HL-60 (cell line): ENCODE results near the gene UBE2QL1.

Source experiments
- DNase-seq, 2 experiments: peaks; one replicate each; pipeline ENCODE4 v3.0.0-alpha.2; 2010 to 2020; ENCODE audit warnings: low read depth in 1 of 2, low spot score in 1 of 2
- H3K27ac ChIP-seq: fragments of 250-450 bp; sonication (Bioruptor Pico); replicated peaks from 2 replicates; pipeline ENCODE4 v1.5.1; 2020; ENCODE audit warnings: mild to moderate bottlenecking, moderate library complexity
- H3K27me3 ChIP-seq: fragments of 250-450 bp; sonication (Bioruptor Pico); 2 replicates; pipeline ENCODE4 v1.5.1; 2021; ENCODE audit warnings: mild to moderate bottlenecking, moderate library complexity; ENCODE audit not compliant: insufficient read depth, poor library complexity, severe bottlenecking
- H3K4me3 ChIP-seq: replicated peaks from 2 replicates; pipeline ENCODE4 v1.5.1; 2011; ENCODE audit warnings: mild to moderate bottlenecking, control low read depth, low read length; ENCODE audit not compliant: insufficient read depth
- GABPA ChIP-seq: IDR thresholded peaks from 2 replicates; pipeline ENCODE4 v1.6.1; 2012; ENCODE audit warnings: low read depth
- POLR2AphosphoS5 ChIP-seq: IDR thresholded peaks from 2 replicates; pipeline ENCODE4 v1.6.1; 2012; ENCODE audit warnings: low read depth
- SPI1 ChIP-seq: IDR thresholded peaks from 2 replicates; pipeline ENCODE4 v1.6.1; 2012; ENCODE audit warnings: low read depth, mild to moderate bottlenecking, borderline replicate concordance
- TF ChIP-seq, protein P1 (sequence below): IDR thresholded peaks from one replicate; pipeline ENCODE4 v1.5.1; 2011; ENCODE audit warnings: low read length, control low read depth, inconsistent platforms; ENCODE audit not compliant: insufficient read depth
- TF ChIP-seq, protein P2 (sequence below): IDR thresholded peaks from 2 replicates; pipeline ENCODE4 v1.6.1; 2012; ENCODE audit warnings: low read depth; ENCODE audit not compliant: insufficient replicate concordance

The UBE2QL1 gene

DNA sequence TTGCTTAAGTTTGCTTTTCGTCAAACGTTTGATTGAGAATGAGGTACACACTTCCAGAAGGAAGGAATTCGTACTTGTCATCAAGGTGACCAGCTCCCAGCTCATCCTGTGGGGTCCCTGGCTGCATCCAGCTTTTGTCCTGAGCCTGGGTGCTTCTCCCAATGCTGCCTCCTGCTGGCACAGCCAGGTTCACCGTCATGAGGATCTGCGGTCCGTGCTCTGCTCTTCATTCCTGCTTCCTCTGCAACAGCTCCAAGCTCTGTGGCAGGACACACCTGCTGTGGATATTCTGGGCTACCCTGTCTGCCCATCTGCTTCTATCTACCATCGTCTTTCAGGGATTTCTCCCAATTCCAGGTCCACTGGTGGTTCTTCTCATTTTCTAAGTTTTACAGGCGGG is 13.3 kb upstream of the UBE2QL1 start:
- no peak overlapping the region for H3K27ac ChIP-seq
- TF ChIP-seq, protein P1, sequence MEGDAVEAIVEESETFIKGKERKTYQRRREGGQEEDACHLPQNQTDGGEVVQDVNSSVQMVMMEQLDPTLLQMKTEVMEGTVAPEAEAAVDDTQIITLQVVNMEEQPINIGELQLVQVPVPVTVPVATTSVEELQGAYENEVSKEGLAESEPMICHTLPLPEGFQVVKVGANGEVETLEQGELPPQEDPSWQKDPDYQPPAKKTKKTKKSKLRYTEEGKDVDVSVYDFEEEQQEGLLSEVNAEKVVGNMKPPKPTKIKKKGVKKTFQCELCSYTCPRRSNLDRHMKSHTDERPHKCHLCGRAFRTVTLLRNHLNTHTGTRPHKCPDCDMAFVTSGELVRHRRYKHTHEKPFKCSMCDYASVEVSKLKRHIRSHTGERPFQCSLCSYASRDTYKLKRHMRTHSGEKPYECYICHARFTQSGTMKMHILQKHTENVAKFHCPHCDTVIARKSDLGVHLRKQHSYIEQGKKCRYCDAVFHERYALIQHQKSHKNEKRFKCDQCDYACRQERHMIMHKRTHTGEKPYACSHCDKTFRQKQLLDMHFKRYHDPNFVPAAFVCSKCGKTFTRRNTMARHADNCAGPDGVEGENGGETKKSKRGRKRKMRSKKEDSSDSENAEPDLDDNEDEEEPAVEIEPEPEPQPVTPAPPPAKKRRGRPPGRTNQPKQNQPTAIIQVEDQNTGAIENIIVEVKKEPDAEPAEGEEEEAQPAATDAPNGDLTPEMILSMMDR = peak; percentile 21
- TF ChIP-seq SPI1 (no peak), GABPA (no peak)
- H3K27me3 ChIP-seq = peaks cover 11% of the 10 kb centered on the region
- DNase-seq = peak in 1 of 2 experiments; percentile 10
- H3K4me3 ChIP-seq = no peak overlapping the region

DNA sequence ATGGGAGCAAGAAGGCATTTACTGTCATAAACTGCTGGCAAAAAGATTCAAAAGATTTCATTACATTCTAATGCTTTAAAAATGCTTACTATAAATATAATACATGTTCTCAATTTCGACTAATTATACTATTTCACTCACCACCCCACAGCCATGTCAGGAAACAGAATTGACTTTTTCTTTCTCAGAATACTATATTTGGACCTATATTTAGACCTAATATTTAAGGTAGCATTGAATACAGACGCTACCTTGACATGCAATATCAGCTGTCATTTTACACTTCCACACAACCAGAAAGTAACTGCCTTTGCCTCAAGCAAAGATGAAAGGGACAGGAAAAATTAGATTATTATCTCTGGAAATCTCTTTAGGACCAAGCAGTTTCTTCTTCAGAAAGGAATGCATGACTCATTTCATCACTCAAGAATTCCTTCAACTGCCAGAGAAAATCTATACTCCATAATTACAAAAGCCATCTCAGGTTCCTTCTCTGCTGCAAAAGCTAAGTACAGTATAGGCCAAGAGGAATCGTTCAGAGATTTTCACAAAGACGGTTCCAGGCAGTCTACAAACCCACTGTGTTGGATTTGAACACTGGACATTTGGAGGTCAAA is 11.8 kb upstream of the UBE2QL1 start:
- peaks cover 11% of the 10 kb centered on the region for H3K27me3 ChIP-seq
- DNase-seq = no peak
- H3K27ac ChIP-seq = no peak overlapping the region
- TF ChIP-seq SPI1 (no peak), GABPA (no peak), POLR2AphosphoS5 (no peak)
- TF ChIP-seq, protein P2, sequence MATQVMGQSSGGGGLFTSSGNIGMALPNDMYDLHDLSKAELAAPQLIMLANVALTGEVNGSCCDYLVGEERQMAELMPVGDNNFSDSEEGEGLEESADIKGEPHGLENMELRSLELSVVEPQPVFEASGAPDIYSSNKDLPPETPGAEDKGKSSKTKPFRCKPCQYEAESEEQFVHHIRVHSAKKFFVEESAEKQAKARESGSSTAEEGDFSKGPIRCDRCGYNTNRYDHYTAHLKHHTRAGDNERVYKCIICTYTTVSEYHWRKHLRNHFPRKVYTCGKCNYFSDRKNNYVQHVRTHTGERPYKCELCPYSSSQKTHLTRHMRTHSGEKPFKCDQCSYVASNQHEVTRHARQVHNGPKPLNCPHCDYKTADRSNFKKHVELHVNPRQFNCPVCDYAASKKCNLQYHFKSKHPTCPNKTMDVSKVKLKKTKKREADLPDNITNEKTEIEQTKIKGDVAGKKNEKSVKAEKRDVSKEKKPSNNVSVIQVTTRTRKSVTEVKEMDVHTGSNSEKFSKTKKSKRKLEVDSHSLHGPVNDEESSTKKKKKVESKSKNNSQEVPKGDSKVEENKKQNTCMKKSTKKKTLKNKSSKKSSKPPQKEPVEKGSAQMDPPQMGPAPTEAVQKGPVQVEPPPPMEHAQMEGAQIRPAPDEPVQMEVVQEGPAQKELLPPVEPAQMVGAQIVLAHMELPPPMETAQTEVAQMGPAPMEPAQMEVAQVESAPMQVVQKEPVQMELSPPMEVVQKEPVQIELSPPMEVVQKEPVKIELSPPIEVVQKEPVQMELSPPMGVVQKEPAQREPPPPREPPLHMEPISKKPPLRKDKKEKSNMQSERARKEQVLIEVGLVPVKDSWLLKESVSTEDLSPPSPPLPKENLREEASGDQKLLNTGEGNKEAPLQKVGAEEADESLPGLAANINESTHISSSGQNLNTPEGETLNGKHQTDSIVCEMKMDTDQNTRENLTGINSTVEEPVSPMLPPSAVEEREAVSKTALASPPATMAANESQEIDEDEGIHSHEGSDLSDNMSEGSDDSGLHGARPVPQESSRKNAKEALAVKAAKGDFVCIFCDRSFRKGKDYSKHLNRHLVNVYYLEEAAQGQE = no peak
- TF ChIP-seq, protein P1 = no peak
- H3K4me3 ChIP-seq = no peak overlapping the region

DNA sequence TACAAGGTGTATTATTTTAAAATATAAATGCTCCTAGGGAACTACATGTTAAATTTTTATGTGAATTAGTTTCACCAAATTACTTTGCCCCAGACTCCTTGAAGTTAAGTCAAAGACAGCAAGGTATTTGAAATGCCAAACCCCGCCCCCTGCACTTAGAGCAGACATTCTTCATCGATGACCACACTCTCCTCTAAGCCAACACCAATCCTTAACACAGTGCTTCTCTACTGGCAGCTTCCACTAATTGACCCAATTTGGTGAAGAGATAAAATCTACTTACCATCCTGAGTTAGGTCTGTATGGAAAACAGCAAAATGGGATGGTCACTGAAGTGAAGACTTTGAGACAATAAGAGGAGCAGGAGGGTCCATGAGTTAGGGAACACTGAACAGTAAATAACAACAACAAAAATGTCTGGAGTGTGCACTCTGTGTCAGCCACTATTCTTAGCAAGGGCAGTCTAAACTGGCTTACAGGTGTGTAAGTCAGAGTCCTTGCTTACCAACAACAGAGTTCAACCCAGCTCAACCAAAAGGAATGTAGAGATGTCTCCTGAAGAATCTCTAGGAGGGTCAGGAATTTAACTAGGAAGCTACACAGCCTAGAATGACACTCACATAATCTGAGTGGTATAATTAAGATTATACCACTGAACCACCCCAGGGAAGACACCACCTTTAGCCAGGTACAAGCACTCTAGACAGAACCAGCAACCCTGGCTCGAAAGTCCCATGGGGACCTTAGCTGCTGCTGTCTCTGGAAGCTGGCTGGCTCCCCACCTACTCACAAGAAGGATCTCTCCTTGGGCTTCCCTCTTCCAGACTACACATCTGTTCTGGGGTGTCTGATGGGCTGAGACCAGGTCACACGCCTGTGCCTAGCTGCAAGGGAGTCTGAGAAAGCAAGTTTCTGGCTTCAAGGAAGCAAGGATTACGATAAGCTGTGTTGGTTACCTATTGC is 8.8 kb upstream of the UBE2QL1 start:
- H3K4me3 ChIP-seq = no peak overlapping the region
- peaks cover 2% of the 10 kb centered on the region for H3K27me3 ChIP-seq
- TF ChIP-seq, protein P2 = no peak
- TF ChIP-seq POLR2AphosphoS5 (no peak), SPI1 (no peak), GABPA (no peak)
- TF ChIP-seq, protein P1 = no peak
- H3K27ac ChIP-seq = no peak overlapping the region
- no peak for DNase-seq
